HFFc6 (cell line): ENCODE measurements around the gene FAM168A. TPM values are rescaled to one million over a fixed set of nuclear protein-coding genes. Genes with fewer than 3 reads are reported as not detected.
"Not testable (repeated sequence)": the region's sequence is repeated elsewhere in the genome, so short reads cannot be mapped to it uniquely, and the experiment has no call there.

Experiments used
- DNase-seq: peaks from one replicate; pipeline ENCODE4 v3.0.0-alpha.2; 2018
- H3K27ac Mint-ChIP-seq: 2 replicates; pipeline ENCODE4 v1.8.0; 2020; ENCODE audit warnings: mild to moderate bottlenecking, mixed read lengths
- H3K27me3 Mint-ChIP-seq: 2 replicates; pipeline ENCODE4 v1.8.0; 2021; ENCODE audit warnings: mild to moderate bottlenecking, moderate library complexity, mixed read lengths; ENCODE audit not compliant: insufficient read depth
- H3K36me3 Mint-ChIP-seq: 2 replicates; pipeline ENCODE4 v1.8.0; 2021; ENCODE audit warnings: low read depth, mixed read lengths
- H3K4me1 Mint-ChIP-seq: 2 replicates; pipeline ENCODE4 v1.8.0; 2020; ENCODE audit warnings: low read depth, mixed read lengths
- H3K4me3 Mint-ChIP-seq: 2 replicates; pipeline ENCODE4 v1.8.0; 2020; ENCODE audit warnings: mild to moderate bottlenecking, moderate library complexity, mixed read lengths
- H3K9me3 Mint-ChIP-seq: 2 replicates; pipeline ENCODE4 v1.8.0; 2020; ENCODE audit warnings: mild to moderate bottlenecking, mixed read lengths
- CTCF ChIP-seq: fragments of 200-600 bp; sonication (generic); IDR thresholded peaks from 2 replicates; pipeline ENCODE4 v1.5.0; 2021; ENCODE audit warnings: antibody characterized with exemption, mild to moderate bottlenecking
- total RNA-seq, 6 experiments: library from RNA; stranded (reverse); fragmentation: NEBNext Ultra II Directional; extraction: Animal tissue kit (Norgen Biotek cat#: 25700); gene quantifications; 2 replicates in 1 of 6; 3 replicates in 5 of 6; pipeline ENCODE4 v1.2.3, GENCODE V29; 2021

Gene FAM168A
- total RNA-seq, 6 experiments from 2014 or later = 32.6 to 40.1 (median 38.8) TPM

- no peaks in the 10 kb centered on the region for H3K27me3 Mint-ChIP-seq
- TF ChIP-seq CTCF = no peak
- H3K4me3 Mint-ChIP-seq = no peak overlapping the region
- peaks cover 5% of the 10 kb centered on the region for H3K36me3 Mint-ChIP-seq
- H3K27ac Mint-ChIP-seq = no peak overlapping the region
- no peaks in the 10 kb centered on the region for H3K9me3 Mint-ChIP-seq
- DNase-seq = no peak
- H3K4me1 Mint-ChIP-seq = peaks cover 38% of the 10 kb centered on the region
These were observed 13.1 kb downstream of the FAM168A start for GRCh38 chr11:73584831-73585230.

GRCh38 chr11:73582653-73583052, 15.3 kb downstream of the FAM168A start:
- no peak overlapping the region for H3K27ac Mint-ChIP-seq
- peaks cover 5% of the 10 kb centered on the region for H3K36me3 Mint-ChIP-seq
- H3K4me1 Mint-ChIP-seq = peaks cover 48% of the 10 kb centered on the region
- no peaks in the 10 kb centered on the region for H3K27me3 Mint-ChIP-seq
- DNase-seq = no peak
- TF ChIP-seq CTCF = no peak
- no peaks in the 10 kb centered on the region for H3K9me3 Mint-ChIP-seq
- H3K4me3 Mint-ChIP-seq = no peak overlapping the region

- not testable (repeated sequence) for H3K27me3 Mint-ChIP-seq, DNase-seq, H3K36me3 Mint-ChIP-seq, H3K4me3 Mint-ChIP-seq, H3K9me3 Mint-ChIP-seq, H3K27ac Mint-ChIP-seq
- peaks cover 54% of the 10 kb centered on the region for H3K4me1 Mint-ChIP-seq
These were observed 17.2 kb downstream of the FAM168A start for GRCh38 chr11:73580749-73581148.

GRCh38 chr11:73579641-73580434, 18.1 kb downstream of the FAM168A start:
- no peak for TF ChIP-seq CTCF
- Mint-ChIP-seq H3K4me3 (no peak overlapping the region), H3K36me3 (peaks cover 5% of the 10 kb centered on the region), H3K4me1 (peaks cover 45% of the 10 kb centered on the region), H3K9me3 (no peaks in the 10 kb centered on the region), H3K27me3 (no peaks in the 10 kb centered on the region), H3K27ac (no peak overlapping the region)
- DNase-seq = no peak

GRCh38 chr11:73578592-73579185, 19.2 kb downstream of the FAM168A start:
- H3K9me3 Mint-ChIP-seq = no peaks in the 10 kb centered on the region
- H3K27me3 Mint-ChIP-seq = no peaks in the 10 kb centered on the region
- DNase-seq = peak; percentile 29

More at GRCh38 chr11:73578592-73579185, 19.2 kb downstream of the FAM168A start:
- Mint-ChIP-seq H3K27ac (peak overlapping the region; percentile 63), H3K4me1 (peaks cover 43% of the 10 kb centered on the region), H3K4me3 (no peak overlapping the region), H3K36me3 (peaks cover 5% of the 10 kb centered on the region)
- TF ChIP-seq CTCF = no peak
